H1 (cell line): Measurements from ENCODE around the gene SCNN1B. TPM values are rescaled to one million over a fixed set of nuclear protein-coding genes. Genes with fewer than 3 reads are reported as not detected.

Experiments used
- CTCF ChIA-PET: fragments of 300-600 bp; sonication (Branson Sonifier 250); formaldehyde crosslinking; loops from one replicate; lab custom pipeline; 2021; ENCODE audit not compliant: partially characterized antibody; lab: Charles Lee
- POLR2A ChIA-PET: fragments of 300-600 bp; sonication (Branson Sonifier 250); formaldehyde crosslinking; loops from one replicate; lab custom pipeline; 2021; ENCODE audit warnings: inconsistent platforms; ENCODE audit not compliant: partially characterized antibody; lab: Charles Lee
- DNase-seq, 2 experiments: peaks; one replicate each; pipeline versions ENCODE4 v3.0.0 to v3.0.0-alpha.2; 2010 to 2022; ENCODE audit warnings: low spot score in 2 of 2, low read depth in 1 of 2, mixed read lengths in 1 of 2
- FAIRE-seq: peaks from 2 replicates; lab custom pipeline; 2011; peaks lifted over from hg19 to GRCh38; lab: Jason Lieb, UNC
- H2AFZ ChIP-seq: 2 replicates; pipeline ENCODE4 v1.8.1; 2012; ENCODE audit warnings: low read length, inconsistent platforms
- H2AK5ac ChIP-seq: 2 replicates; pipeline ENCODE4 v1.6.1; 2013; ENCODE audit warnings: low read depth, low read length
- H2BK120ac ChIP-seq: replicated peaks from 2 replicates; pipeline ENCODE3; 2013; ENCODE audit warnings: low read depth, low read length, inconsistent platforms
- H2BK12ac ChIP-seq: 2 replicates; pipeline ENCODE4 v1.6.1; 2013; ENCODE audit warnings: low read depth, low read length
- H2BK15ac ChIP-seq: 2 replicates; pipeline ENCODE4 v1.6.1; 2013; ENCODE audit warnings: low read length
- H2BK20ac ChIP-seq: 2 replicates; pipeline ENCODE4 v1.6.1; 2013; ENCODE audit warnings: low read length
- H2BK5ac ChIP-seq: 2 replicates; pipeline ENCODE4 v1.6.1; 2013; ENCODE audit warnings: low read depth, low read length
- H3K14ac ChIP-seq: 2 replicates; pipeline ENCODE4 v1.6.1; 2013; ENCODE audit warnings: inconsistent platforms; ENCODE audit not compliant: insufficient read length
- H3K18ac ChIP-seq: 2 replicates; pipeline ENCODE4 v1.6.1; 2013; ENCODE audit warnings: low read length; ENCODE audit errors: extremely low read depth
- H3K23ac ChIP-seq: 2 replicates; pipeline ENCODE4 v1.6.1; 2013; ENCODE audit warnings: inconsistent platforms; ENCODE audit not compliant: insufficient read length
- H3K23me2 ChIP-seq: 2 replicates; pipeline ENCODE4 v1.6.1; 2013; ENCODE audit warnings: low read depth, low read length
- H3K27ac ChIP-seq: 2 replicates; pipeline ENCODE4 v1.6.1; 2011; ENCODE audit warnings: low read depth, low read length, inconsistent platforms
- H3K27me3 ChIP-seq, 4 experiments: replicated peaks in 1 of 4; 1 replicate in 1 of 4; 2 replicates in 3 of 4; pipeline versions ENCODE4 v1.6.1 to v1.8.1; 2011 to 2013; ENCODE audit warnings: low read length in 3 of 4, mild to moderate bottlenecking in 3 of 4, inconsistent platforms in 2 of 4, mixed read lengths in 2 of 4, moderate library complexity in 1 of 4; ENCODE audit not compliant: control insufficient read depth in 3 of 4, insufficient read depth in 3 of 4; ENCODE audit errors: extremely low read depth in 1 of 4
- H3K36me3 ChIP-seq, 4 experiments: 2 replicates each; pipeline versions ENCODE4 v1.6.1 to v1.8.1; 2011 to 2013; ENCODE audit warnings: mild to moderate bottlenecking in 4 of 4, low read length in 3 of 4, moderate library complexity in 2 of 4, control low read depth in 1 of 4, inconsistent platforms in 1 of 4; ENCODE audit not compliant: insufficient read depth in 4 of 4, control insufficient read depth in 2 of 4
- H3K4ac ChIP-seq: replicated peaks from 2 replicates; pipeline ENCODE3; 2013; ENCODE audit warnings: low read length, low read depth, mixed read lengths, inconsistent platforms; ENCODE audit not compliant: insufficient read length
- H3K4me1 ChIP-seq, 4 experiments: replicated peaks in 1 of 4; 1 replicate in 1 of 4; 2 replicates in 3 of 4; pipeline versions ENCODE4 v1.6.1 to v1.8.1; 2011 to 2013; ENCODE audit warnings: low read length in 3 of 4, inconsistent platforms in 2 of 4, mixed read lengths in 1 of 4; ENCODE audit not compliant: insufficient read depth in 4 of 4, control insufficient read depth in 3 of 4
- H3K4me2 ChIP-seq, 2 experiments: 2 replicates each; pipeline versions ENCODE4 v1.6.1 to v1.8.1; 2011 to 2013; ENCODE audit warnings: low read depth in 2 of 2, low read length in 2 of 2, control low read depth in 1 of 2, inconsistent platforms in 1 of 2, mild to moderate bottlenecking in 1 of 2; ENCODE audit not compliant: insufficient read depth in 1 of 2
- H3K4me3 ChIP-seq, 4 experiments: fragments of 200-600, 300-600 bp in 1 of 4; sonication (generic), shearing (Covaris generic), sonication (Bioruptor Twin) in 1 of 4; 2 replicates each; pipeline versions ENCODE4 v1.5.1 to v1.8.1; 2011 to 2016; ENCODE audit warnings: low read length in 4 of 4, low read depth in 3 of 4, control low read depth in 2 of 4, inconsistent platforms in 2 of 4, mild to moderate bottlenecking in 2 of 4, mixed read lengths in 1 of 4, moderate library complexity in 1 of 4; ENCODE audit not compliant: insufficient read depth in 2 of 4; ENCODE audit errors: extremely low read depth in 1 of 4
- H3K56ac ChIP-seq: replicated peaks from 2 replicates; pipeline ENCODE3; 2013; ENCODE audit warnings: low read depth, mild to moderate bottlenecking, mixed read lengths, low read length, inconsistent platforms; ENCODE audit not compliant: insufficient read length
- H3K79me1 ChIP-seq: 2 replicates; pipeline ENCODE4 v1.6.1; 2013; ENCODE audit warnings: low read depth, low read length, control low read depth
- H3K79me2 ChIP-seq, 2 experiments: 2 replicates each; pipeline versions ENCODE4 v1.6.1 to v1.8.1; 2012 to 2013; ENCODE audit warnings: low read length in 2 of 2, mild to moderate bottlenecking in 2 of 2, inconsistent platforms in 1 of 2; ENCODE audit not compliant: insufficient read depth in 2 of 2, control insufficient read depth in 1 of 2
- H3K9ac ChIP-seq, 4 experiments: replicated peaks in 1 of 4; 1 replicate in 1 of 4; 2 replicates in 3 of 4; pipeline versions ENCODE4 v1.6.1 to v1.8.1; 2011 to 2013; ENCODE audit warnings: low read depth in 3 of 4, low read length in 3 of 4, control low read depth in 2 of 4, mild to moderate bottlenecking in 2 of 4, moderate library complexity in 2 of 4, inconsistent platforms in 1 of 4; ENCODE audit errors: extremely low read depth in 1 of 4
- H3K9me3 ChIP-seq, 2 experiments: 2 replicates each; pipeline versions ENCODE4 v1.6.1 to v1.8.1; 2012 to 2013; ENCODE audit warnings: mild to moderate bottlenecking in 2 of 2, moderate library complexity in 2 of 2, control low read depth in 1 of 2, inconsistent platforms in 1 of 2, low read depth in 1 of 2, low read length in 1 of 2, mixed read lengths in 1 of 2; ENCODE audit not compliant: insufficient read depth in 2 of 2
- H4K20me1 ChIP-seq, 2 experiments: replicated peaks in 1 of 2; 2 replicates each; pipeline versions ENCODE3 to v1.8.1; 2011 to 2013; ENCODE audit warnings: inconsistent platforms in 2 of 2, low read length in 2 of 2, mild to moderate bottlenecking in 1 of 2; ENCODE audit not compliant: insufficient read depth in 2 of 2, control insufficient read depth in 1 of 2
- H4K5ac ChIP-seq: 2 replicates; pipeline ENCODE4 v1.6.1; 2013; ENCODE audit warnings: low read length, low read depth, mixed read lengths, inconsistent platforms; ENCODE audit not compliant: insufficient read length
- H4K8ac ChIP-seq: 2 replicates; pipeline ENCODE4 v1.8.0; 2013; ENCODE audit warnings: mild to moderate bottlenecking, moderate library complexity, low read length, inconsistent platforms; ENCODE audit not compliant: insufficient read depth; ENCODE audit errors: extremely low read depth
- H4K91ac ChIP-seq: replicated peaks from 2 replicates; pipeline ENCODE3; 2013; ENCODE audit warnings: low read length, mixed read lengths, inconsistent platforms; ENCODE audit not compliant: insufficient read length
- POLR2A ChIP-seq, 2 experiments: IDR thresholded peaks; 1 replicate in 1 of 2; 2 replicates in 1 of 2; pipeline ENCODE4 v1.6.1; 2011; ENCODE audit warnings: low read depth in 2 of 2, low read length in 2 of 2, mild to moderate bottlenecking in 2 of 2; ENCODE audit errors: control extremely low read depth in 1 of 2
- POLR2AphosphoS5 ChIP-seq: IDR thresholded peaks from 2 replicates; pipeline ENCODE4 v1.6.1; 2011; ENCODE audit warnings: low read depth, low read length
- RFX5 ChIP-seq: IDR thresholded peaks from 2 replicates; pipeline ENCODE4 v1.6.1; 2011; ENCODE audit warnings: low read depth, low read length, improper control_type of control experiment, borderline replicate concordance
- WGBS, 2 experiments: shearing (Covaris generic) in 1 of 2; methylation state at CpG; one replicate each; pipeline versions ENCODE4 v1.1.6 to v1.1.7; 2013 to 2015; ENCODE audit warnings: low lambda C conversion rate in 2 of 2, mixed read lengths in 2 of 2, inconsistent platforms in 1 of 2, low coverage in 1 of 2, missing lambda C conversion rate in 1 of 2; ENCODE audit not compliant: insufficient replicate concordance in 2 of 2, insufficient coverage in 1 of 2, insufficient read length in 1 of 2; ENCODE audit errors: extremely low coverage in 1 of 2, missing lambda C conversion rate in 1 of 2; 5-methylcytosine and 5-hydroxymethylcytosine counted together
- polyA plus RNA-seq, 7 experiments: library from polyadenylated mRNA; depleted of rRNA in 3 of 7; stranded (reverse) in 5 of 7; unstranded in 2 of 7; fragments of >200 nt in 5 of 7; fragments of 200-250 nt in 2 of 7; gene quantifications; 1 replicate in 5 of 7; 2 replicates in 1 of 7; 4 replicates in 1 of 7; pipeline versions ENCODE4 v1.2.1 to v1.2.3, GENCODE V29; 2011 to 2013; ENCODE audit warnings: missing spikeins in 2 of 7, mixed read lengths in 2 of 7
- total RNA-seq: library from RNA; stranded (reverse); fragmentation: NEBNext Ultra II Directional; extraction: Animal tissue kit (Norgen Biotek cat#: 25700); gene quantifications from 2 replicates; pipeline ENCODE4 v1.2.1, GENCODE V29; 2021

SCNN1B gene
- total and polyA plus RNA-seq, 2 of the 8 experiments (the other 6 are each of a cell fraction or from before 2014, with no cell fraction given), result 0.20 to 0.95 TPM

GRCh38 chr16:23258919-23259237 lies 43.2 kb upstream of the SCNN1B start:
- Histone ChIP-seq H2BK15ac (no peak overlapping the region), H4K20me1 (no peaks in the 10 kb centered on the region), H3K18ac (no peak overlapping the region), H2BK12ac (no peak overlapping the region), H2AFZ (no peak overlapping the region), H4K8ac (no peak overlapping the region), H3K23me2 (no peaks in the 10 kb centered on the region), H2BK120ac (no peak overlapping the region), H3K4me3 (no peak overlapping the region), H2BK20ac (no peak overlapping the region), H3K23ac (no peak overlapping the region), H3K4ac (no peak overlapping the region), H4K5ac (no peak overlapping the region), H2AK5ac (no peak overlapping the region), H3K56ac (no peak overlapping the region), H3K9ac (no peak overlapping the region), H2BK5ac (no peak overlapping the region), H3K79me2 (no peaks in the 10 kb centered on the region), H3K79me1 (no peaks in the 10 kb centered on the region), H3K36me3 (no peaks in the 10 kb centered on the region), H3K4me1 (no peaks in the 10 kb centered on the region), H3K9me3 (no peaks in the 10 kb centered on the region), H3K14ac (no peak overlapping the region), H3K27ac (no peak overlapping the region), H3K27me3 (no peaks in the 10 kb centered on the region), H4K91ac (no peak overlapping the region), H3K4me2 (no peak overlapping the region)
- CTCF ChIA-PET, result interaction anchor here (1.1 kb wide), 1 partner anchor 177 kb away, joined by 3 read pairs; no protein-coding TSS in a partner anchor
- POLR2A ChIA-PET, result no interaction called here
- DNase-seq (no peak), FAIRE-seq (no peak)
- 86% methylated on average over 2 of the region's 2 CpGs; no CpG with 5 or more reads in 1 of the 2 experiments for WGBS, 2 experiments
- TF ChIP-seq POLR2AphosphoS5 (no peak), POLR2A (IDR thresholded peaks at IDR 0.05; ENCODE audit: control extremely low read depth in 1 of 2, low read depth in 2 of 2, low read length in 2 of 2) (no peak), RFX5 (no peak)
